IPS-11a (cell line): ENCODE measurements around the gene CDC42EP4.
"Not testable (repeated sequence)": the region's sequence is repeated elsewhere in the genome, so short reads cannot be mapped to it uniquely, and the experiment has no call there.

ENCODE experiments used
- H3K4me3 ChIP-seq: one replicate; pipeline ENCODE4 v1.5.1; 2013; ENCODE audit warnings: low read depth, low read length, control low read depth

CDC42EP4 gene

GRCh38 chr17:73323409-73324159, 11.8 kb upstream of the CDC42EP4 start:
- no peak overlapping the region for H3K4me3 ChIP-seq

DNA sequence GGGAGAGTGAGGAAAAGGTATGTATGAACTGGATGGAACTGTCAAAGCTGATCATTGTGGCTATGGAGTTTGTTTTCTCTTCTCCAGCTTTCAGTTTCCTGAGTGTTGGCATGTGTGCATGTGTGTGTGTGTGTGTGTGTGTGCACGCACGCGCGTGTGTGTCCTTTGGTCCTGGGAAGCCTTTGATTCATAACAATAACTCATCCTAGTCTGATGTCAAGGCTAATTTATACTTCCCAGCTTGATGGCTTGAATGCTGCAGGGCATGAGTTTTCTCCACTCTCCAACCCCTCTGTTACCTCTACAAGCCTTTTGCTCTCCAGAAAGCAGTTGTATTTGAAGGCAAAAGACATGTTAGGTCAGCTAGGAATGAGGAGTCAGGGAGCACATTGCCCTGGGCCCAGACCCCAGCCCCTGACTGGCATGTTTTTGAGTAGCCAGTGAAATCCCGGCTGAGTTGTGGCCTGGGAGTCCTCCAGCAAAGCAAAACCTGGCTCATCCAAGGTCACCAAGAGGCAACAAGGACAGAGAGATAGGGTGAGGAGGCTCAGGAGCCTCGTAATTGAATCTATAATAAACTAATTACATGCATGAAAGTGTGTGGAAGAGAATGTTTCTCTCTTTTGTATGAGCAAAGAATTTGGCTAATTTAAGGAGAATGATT, 8.9 kb upstream of the CDC42EP4 start:
- no peak overlapping the region for H3K4me3 ChIP-seq

DNA sequence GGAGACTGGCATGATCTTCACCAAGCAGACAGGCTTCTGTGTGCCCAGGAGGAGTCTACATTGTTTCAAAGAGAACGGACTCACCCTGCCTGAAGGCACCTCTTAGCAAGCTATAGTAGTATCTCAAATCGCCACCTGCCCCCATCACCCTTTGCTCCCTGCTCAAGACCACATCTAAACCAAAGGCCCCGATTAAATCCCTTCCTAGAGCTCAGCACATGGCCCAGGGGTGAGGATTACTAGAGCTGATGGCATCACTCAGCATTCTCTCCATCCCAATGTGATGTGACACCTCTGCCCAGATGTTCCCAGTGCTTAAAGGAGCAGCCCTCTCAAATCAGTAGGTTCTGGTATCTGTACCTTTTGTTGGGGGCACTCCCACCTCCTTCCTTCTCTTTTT, 8.0 kb upstream of the CDC42EP4 start:
- H3K4me3 ChIP-seq, result no peak overlapping the region

DNA sequence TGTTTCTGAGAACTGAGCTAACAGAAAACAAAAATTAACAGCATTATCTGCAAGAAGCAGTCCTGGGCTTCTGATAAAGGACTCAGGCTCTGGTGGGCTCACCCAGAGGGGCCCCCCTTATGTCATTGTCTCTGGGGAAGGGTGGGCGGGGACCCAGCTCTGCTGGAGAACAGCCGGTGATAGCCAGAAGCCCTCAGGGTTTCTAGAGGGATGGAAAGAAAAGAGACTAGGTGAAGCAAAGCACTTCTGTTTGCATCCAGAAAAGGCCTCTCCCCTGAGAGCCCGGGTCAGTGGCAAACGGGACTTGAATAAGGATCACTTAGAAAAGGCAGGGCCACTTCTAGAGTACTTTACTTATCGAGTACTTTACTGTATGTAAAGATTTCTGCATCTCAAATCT, 7.0 kb upstream of the CDC42EP4 start:
- no peak overlapping the region for H3K4me3 ChIP-seq

DNA sequence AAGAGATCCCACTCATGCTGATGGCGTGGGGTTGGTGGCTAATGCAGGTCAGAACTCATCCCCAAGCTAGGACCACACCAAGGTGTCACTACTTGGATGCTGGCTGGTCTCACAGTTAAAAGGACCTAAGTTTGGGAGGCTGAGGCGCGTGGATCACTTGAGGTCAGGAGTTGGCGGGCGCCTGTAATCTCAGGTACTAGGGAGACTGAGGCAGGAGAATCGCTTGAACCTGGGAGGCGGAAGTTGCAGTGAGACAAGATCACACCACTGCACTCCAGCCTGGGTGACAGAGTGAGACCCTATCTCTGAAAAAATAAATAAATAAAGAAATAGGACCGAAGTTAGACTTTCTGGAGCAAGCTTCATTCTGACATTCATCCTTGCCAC, 6.6 kb upstream of the CDC42EP4 start:
- H3K4me3 ChIP-seq, result no peak overlapping the region

DNA sequence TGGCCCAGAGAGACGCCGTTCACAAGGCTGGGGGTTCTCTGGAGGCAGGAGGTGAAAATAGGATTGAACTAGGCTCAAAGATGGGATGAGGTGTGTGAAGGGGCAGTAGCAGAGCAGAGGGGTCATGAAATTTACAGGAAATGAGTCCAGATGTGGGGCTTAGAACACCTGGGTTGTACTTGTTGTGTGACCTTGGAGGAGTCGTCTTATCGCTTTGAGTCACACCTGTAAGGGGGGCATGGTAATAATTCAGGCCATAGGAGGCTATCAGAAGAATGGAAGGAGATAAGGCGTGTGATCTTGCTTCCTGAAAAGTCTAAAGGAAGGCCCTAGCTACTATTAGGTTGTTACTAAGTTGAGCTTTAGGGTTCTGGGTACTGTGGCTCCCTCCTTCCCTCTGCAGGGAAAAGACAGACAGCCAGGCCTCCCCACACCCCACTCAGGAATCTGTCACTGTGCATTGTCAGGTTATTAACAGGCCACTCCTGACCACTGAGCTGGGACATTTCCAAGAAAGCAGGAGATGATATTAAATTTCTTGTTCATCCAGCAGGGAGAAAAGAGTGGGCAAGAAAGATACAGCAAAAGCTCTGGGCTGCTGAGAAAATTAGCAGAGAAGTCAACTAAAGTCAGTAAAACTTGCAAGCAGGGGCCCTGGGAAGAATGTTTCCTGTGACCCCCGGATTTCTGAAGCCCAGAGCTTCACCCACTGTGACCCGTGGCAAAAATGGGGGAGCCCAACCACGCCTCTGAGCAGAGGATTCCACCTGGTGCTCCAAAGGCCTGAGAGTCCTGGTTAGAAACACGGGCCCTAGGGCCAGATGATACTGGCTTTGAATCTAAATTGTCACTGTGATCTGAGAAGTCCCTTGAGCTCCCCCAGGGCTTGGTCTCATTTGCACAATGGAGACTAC, 6.0 kb upstream of the CDC42EP4 start:
- no peak overlapping the region for H3K4me3 ChIP-seq

DNA sequence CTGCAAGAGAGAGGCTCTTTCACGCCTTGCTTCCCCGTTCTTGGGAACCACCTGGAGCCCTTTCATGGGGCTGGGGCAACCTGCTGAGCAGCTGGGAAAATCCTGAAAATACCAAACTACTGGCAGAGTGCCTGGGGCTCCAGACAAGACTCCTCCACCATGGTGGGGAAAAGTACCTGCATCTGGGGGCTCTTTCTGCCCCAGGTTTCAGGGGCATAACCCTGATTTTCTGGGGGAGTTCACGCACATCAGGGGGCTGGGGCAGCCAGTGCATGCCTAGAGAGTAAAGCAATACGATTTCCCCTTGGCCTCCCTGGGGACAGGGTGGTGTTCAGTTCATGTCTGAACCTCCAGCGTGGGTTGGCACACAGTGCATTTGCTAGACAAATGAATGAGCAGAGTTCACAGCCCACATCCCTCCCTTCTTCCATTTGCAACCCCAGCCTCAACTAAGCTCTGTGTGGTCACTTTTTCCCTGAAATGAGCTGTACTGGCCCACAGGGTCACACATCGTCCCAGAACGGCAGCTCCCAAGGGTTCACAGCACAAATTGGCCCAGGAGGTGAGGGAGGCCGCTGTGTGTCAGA, 5.2 kb upstream of the CDC42EP4 start:
- H3K4me3 ChIP-seq, result no peak overlapping the region

GRCh38 chr17:73315471-73315870, 3.7 kb upstream of the CDC42EP4 start:
- H3K4me3 ChIP-seq, result no peak overlapping the region

DNA sequence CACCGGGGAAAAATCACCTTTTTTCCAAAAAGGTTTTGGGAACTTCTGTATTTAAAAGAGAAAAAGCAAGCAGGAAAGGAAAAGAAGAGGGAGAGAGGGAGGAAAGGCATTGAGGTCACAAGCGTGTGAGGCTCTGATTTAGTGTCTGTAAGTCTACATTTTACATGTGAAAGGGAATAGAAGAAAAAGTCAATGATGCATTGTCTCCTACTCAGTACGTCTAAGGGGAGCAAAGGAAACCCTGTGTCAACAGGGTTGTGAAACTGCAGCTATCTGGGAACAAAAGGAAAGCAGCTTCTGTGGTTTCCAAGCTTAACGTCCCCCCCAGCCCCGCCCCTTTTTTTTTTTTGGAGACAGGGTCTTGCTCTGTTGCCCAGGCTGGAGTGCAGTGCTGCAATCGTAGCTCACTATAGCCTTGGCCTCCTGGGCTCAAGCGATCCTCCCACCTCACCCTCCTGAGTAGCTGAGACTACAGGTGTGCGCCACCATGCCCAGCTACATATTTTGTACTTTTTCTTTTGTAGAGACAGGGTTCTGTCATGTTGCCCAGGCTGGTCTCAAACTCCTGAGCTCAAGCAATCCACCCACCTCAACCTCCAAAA, 1.8 kb upstream of the CDC42EP4 start:
- H3K4me3 ChIP-seq, result no peak overlapping the region

GRCh38 chr17:73312887-73313286, 1.1 kb upstream of the CDC42EP4 start:
- H3K4me3 ChIP-seq, result not testable (repeated sequence)

GRCh38 chr17:73311428-73311780, 397 bp downstream of the CDC42EP4 start:
- H3K4me3 ChIP-seq, result peak overlapping the region; percentile 83

GRCh38 chr17:73309727-73310596, 1.8 kb downstream of the CDC42EP4 start:
- H3K4me3 ChIP-seq, result peak overlapping the region; percentile 83

DNA sequence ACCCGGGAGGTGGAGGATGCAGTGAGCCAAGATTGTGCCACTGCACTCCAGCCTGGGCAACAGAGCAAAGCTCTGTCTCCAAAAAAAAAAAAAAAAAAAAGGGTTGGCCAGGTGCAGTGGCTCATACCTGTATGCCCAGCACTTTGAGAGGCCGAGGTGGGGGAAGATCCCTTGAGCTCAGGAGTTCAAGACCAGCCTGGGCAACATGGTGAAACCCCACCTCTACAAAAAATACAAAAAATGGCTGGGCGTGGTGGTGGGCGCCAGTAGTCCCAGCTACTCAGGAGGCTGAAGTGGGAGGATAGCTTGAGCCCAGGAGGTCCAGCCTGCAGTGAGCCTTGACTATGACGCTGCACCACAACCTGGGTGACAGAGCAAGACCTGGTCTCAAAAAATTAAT, 2.8 kb downstream of the CDC42EP4 start:
- H3K4me3 ChIP-seq, result not testable (repeated sequence)

GRCh38 chr17:73308017-73308823, 3.6 kb downstream of the CDC42EP4 start:
- H3K4me3 ChIP-seq, result no peak overlapping the region

GRCh38 chr17:73307130-73307529, 4.7 kb downstream of the CDC42EP4 start:
- H3K4me3 ChIP-seq, result no peak overlapping the region

DNA sequence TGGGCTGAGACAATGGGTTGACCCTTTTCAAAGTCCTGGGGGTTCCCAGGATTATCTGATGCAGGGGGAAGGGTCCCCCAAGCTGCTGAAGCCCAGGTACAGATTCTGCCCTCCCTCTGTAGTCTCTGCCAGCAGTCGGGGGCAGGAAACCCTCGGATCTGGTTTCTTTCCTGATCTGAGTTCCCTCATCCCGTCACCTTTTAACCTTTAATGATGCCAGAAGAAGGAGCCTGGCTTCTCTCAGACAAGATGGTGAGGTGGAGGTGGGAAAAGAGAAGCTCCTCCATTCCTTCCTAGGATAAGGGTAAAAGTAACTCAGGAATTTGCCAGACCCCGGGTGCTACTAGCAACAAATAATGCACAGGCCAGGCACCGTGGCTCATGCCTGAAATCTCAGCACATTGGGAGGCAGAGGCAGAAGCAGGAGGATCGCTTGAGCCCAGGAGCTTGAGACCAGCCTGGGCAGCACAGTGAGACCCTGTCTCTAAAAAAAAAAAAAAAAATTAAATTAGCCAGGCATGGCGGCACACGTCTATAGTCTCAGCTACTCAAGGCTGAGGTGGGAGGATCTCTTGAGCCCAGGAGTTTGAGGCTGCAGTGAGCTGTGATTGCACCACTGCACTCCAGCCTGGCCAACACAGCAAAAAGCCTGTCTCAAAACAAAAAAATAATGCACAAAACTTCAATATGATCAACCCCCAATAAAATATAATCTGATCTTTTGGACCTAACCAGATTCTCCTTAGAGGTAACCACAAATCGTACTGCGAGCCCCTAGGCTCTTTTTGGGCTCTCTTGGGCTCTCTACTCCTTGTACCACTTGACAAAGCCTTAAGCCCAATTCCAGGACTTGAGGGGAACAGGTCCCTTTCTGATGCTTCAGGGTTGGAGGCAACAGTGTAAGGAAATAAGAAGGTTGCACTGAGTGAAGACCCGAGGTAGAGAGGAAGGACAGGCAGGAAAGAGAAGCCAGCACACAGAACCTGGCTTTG, 5.7 kb downstream of the CDC42EP4 start:
- no peak overlapping the region for H3K4me3 ChIP-seq

DNA sequence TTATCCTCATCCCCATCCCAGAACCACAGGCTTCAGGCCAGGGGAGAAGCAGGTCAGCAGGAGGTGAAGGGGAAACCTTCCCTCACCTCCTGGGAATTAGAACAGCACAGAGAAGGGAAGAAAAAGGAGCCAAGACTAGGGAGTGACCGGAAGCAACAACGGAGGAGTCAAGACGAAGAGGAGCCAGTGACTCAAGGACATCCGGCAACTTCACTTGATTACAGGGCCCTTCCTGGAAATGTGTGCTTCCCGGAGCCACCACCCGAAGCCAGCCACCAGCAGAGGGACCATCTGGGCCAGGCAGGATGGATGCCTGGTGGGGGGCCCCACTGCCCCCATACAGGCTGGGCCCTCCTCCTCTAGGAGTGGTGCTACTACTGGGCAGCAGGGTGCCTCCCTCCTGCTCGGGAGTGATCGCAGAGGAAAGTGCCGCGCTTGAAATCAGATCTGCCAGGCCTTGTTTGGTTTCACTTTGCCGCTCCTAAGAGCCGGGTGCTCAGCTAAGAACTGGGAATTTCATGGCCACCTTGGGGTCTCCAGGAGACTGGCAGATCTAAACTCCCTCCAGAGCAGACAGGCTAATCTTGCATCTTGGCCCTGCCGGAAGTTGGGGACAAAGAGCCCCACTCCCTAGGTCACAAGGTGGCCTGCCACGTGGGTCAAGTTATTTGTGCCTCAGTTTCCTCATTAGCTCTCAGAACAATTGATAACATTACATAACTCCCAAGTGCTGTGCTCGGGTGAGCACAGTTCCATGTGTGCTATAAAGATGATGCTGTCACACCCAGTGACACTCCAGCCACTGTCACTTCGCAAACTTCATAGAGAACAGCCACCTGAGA, 6.6 kb downstream of the CDC42EP4 start:
- no peak overlapping the region for H3K4me3 ChIP-seq
